ENCODE data around the gene RB1.

The RB1 gene

DNA sequence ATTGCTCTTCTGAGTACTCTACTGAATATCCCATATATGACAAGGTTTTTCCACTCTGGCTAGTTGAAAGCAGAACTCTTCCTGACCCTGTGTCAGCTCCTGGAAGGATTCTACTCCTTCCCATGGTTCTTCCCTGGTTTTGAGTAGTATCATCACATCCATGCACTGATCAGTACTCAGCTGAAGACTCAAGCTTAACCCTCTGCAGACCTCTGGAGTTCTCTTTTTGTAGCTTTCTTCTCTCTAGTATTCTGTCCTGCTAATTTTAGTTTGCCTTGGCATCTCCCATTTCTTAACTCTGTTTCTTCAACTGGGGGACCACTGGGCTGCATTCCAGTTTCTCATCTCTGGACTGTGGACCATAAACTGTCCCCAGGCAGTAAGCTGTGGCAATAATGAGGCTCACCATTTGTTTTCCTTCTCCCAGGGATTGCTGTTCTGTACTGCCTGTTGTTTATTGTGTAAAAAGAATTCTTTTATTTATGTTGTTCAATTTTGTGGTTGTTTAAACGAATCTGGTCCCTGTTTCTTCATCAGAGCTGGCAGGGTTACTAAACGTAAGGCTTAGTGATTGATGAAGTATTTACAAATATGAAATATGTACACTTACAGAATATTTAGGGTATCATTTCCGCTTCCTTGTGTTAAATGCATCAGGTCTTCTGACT, 89.6 kb downstream of the RB1 start:
- Mint-ChIP-seq H3K27ac (no peak overlapping the region), H3K36me3 (ENCODE audit: insufficient read depth) (peaks cover 5% of the 10 kb centered on the region), H3K9me3 (peaks cover 0 to 7% of the 10 kb centered on the region in 2 donors), H3K4me3 (no peak overlapping the region), H3K4me1 (ENCODE audit: low read depth in 2 of 2) (peaks cover 11 to 12% of the 10 kb centered on the region in 2 donors), H3K27me3 (no peaks in the 10 kb centered on the region)
- ATAC-seq (replicated peaks) (no peak), DNase-seq (no peak)

- peaks cover 5% of the 10 kb centered on the region for H3K36me3 Mint-ChIP-seq (ENCODE audit: insufficient read depth)
- peak overlapping the region in 1 of 2 donors; percentile 57 for H3K27ac Mint-ChIP-seq
- H3K4me1 Mint-ChIP-seq (ENCODE audit: low read depth in 2 of 2), result peaks cover 11 to 15% of the 10 kb centered on the region in 2 donors
- H3K27me3 Mint-ChIP-seq, result no peaks in the 10 kb centered on the region
- H3K4me3 Mint-ChIP-seq, result no peak overlapping the region
- ATAC-seq (replicated peaks), result no peak
- H3K9me3 Mint-ChIP-seq, result peaks cover 0 to 7% of the 10 kb centered on the region in 2 donors
- no peak for DNase-seq
Observed at GRCh38 chr13:48393698-48394085, 90.1 kb downstream of the RB1 start.

DNA sequence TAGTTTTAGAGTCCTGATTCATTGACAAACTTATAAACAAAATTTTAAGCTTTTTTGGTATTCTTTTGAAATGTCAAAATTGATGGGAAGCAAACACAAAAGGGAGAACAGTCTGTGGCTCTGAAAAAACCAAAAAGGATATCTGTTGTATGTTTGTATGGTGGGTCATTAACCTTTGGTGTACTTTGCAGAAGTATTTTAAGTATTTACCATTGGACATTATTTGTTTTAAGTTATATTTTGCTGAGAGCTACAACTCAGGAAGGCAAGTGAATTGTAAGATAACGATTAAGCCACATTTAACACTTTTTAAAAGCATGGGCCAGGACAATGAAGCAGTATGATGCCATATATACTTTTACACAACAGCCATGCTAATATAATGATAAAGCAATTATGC, 94.2 kb downstream of the RB1 start:
- Mint-ChIP-seq H3K4me1 (ENCODE audit: low read depth in 2 of 2) (peaks cover 21 to 25% of the 10 kb centered on the region in 2 donors), H3K27me3 (no peaks in the 10 kb centered on the region), H3K9me3 (peaks cover 0 to 7% of the 10 kb centered on the region in 2 donors), H3K4me3 (no peak overlapping the region), H3K36me3 (ENCODE audit: insufficient read depth) (no peaks in the 10 kb centered on the region), H3K27ac (no peak overlapping the region)
- no peak for ATAC-seq (replicated peaks)
- DNase-seq, result no peak

GRCh38 chr13:48398450-48399095, 95.0 kb downstream of the RB1 start:
- Mint-ChIP-seq H3K27me3 (no peaks in the 10 kb centered on the region), H3K4me3 (no peak overlapping the region), H3K36me3 (ENCODE audit: insufficient read depth) (peaks cover 6% of the 10 kb centered on the region), H3K4me1 (ENCODE audit: low read depth in 2 of 2) (peaks cover 27% of the 10 kb centered on the region in 2 donors), H3K9me3 (peaks cover 0 to 7% of the 10 kb centered on the region in 2 donors), H3K27ac (peak overlapping the region; percentile 85 to 86)
- ATAC-seq (replicated peaks), result no peak
- DNase-seq, result no peak

GRCh38 chr13:48400090-48400694, 96.6 kb downstream of the RB1 start:
- H3K27ac Mint-ChIP-seq, result peak overlapping the region; percentile 63 to 86

GRCh38 chr13:48400850-48401291, 97.3 kb downstream of the RB1 start:
- DNase-seq, result no peak

More at GRCh38 chr13:48400090-48400694, 96.6 kb downstream of the RB1 start:
- Mint-ChIP-seq H3K4me3 (no peak overlapping the region), H3K36me3 (ENCODE audit: insufficient read depth) (peaks cover 6% of the 10 kb centered on the region), H3K27me3 (no peaks in the 10 kb centered on the region), H3K9me3 (peaks cover 0 to 6% of the 10 kb centered on the region in 2 donors), H3K4me1 (ENCODE audit: low read depth in 2 of 2) (peaks cover 34 to 42% of the 10 kb centered on the region in 2 donors)
- ATAC-seq (replicated peaks) (no peak), DNase-seq (no peak)

GRCh38 chr13:48401480-48401879, 97.9 kb downstream of the RB1 start:
- DNase-seq (no peak), ATAC-seq (replicated peaks) (no peak)
- Mint-ChIP-seq H3K36me3 (ENCODE audit: insufficient read depth) (peaks cover 6% of the 10 kb centered on the region), H3K4me1 (ENCODE audit: low read depth in 2 of 2) (peaks cover 39 to 55% of the 10 kb centered on the region in 2 donors), H3K27ac (peak overlapping the region; percentile 63 to 86), H3K9me3 (no peaks in the 10 kb centered on the region), H3K27me3 (no peaks in the 10 kb centered on the region), H3K4me3 (peak overlapping the region in 1 of 2 donors; percentile 71)

More at GRCh38 chr13:48400850-48401291, 97.3 kb downstream of the RB1 start:
- peak; percentile 27 for ATAC-seq (replicated peaks)
- Mint-ChIP-seq H3K27me3 (no peaks in the 10 kb centered on the region), H3K9me3 (no peaks in the 10 kb centered on the region), H3K4me1 (ENCODE audit: low read depth in 2 of 2) (peaks cover 37 to 49% of the 10 kb centered on the region in 2 donors), H3K27ac (peak overlapping the region; percentile 63 to 86), H3K4me3 (peak overlapping the region; percentile 32 to 71), H3K36me3 (ENCODE audit: insufficient read depth) (peaks cover 6% of the 10 kb centered on the region)

DNA sequence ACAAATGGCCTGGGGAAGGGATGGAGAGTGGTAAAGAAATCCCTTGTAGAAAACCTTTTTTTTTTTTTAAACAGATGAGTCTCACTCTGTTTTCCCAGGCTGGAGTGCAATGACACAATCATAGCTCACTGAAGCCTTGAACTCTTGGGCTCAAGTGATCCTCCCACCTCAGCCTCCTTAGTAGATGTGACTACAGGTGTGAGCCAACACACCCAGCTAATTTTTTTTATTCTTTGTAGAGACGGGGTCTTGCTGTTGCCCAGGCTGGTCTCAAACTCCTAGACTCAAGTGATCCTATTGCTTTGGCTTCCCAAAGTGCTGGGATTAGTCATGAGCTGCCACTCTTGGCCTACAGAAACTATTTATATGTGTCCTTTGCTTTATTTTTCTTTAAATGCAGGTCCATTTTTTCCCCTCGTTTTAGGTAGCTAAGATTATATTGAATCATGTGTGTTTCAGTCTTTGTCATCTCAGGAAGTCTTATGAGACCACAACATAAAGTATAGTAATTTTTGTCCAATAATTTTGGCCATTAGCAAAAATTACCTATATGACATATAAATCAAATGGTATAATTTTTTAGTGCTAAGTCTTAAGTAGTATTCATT, 98.9 kb downstream of the RB1 start:
- ATAC-seq (replicated peaks) (no peak), DNase-seq (no peak)
- Mint-ChIP-seq H3K36me3 (ENCODE audit: insufficient read depth) (peaks cover 6% of the 10 kb centered on the region), H3K27me3 (no peaks in the 10 kb centered on the region), H3K4me1 (ENCODE audit: low read depth in 2 of 2) (peaks cover 38 to 62% of the 10 kb centered on the region in 2 donors), H3K27ac (peak overlapping the region; percentile 78 to 87), H3K9me3 (no peaks in the 10 kb centered on the region), H3K4me3 (peak overlapping the region; percentile 34 to 67)

- H3K27ac Mint-ChIP-seq, result peak overlapping the region; percentile 78 to 87
- DNase-seq, result peak in 2 of 3 experiments; percentile 22 to 27
Observed at GRCh38 chr13:48403151-48403631, 99.6 kb downstream of the RB1 start.

DNA sequence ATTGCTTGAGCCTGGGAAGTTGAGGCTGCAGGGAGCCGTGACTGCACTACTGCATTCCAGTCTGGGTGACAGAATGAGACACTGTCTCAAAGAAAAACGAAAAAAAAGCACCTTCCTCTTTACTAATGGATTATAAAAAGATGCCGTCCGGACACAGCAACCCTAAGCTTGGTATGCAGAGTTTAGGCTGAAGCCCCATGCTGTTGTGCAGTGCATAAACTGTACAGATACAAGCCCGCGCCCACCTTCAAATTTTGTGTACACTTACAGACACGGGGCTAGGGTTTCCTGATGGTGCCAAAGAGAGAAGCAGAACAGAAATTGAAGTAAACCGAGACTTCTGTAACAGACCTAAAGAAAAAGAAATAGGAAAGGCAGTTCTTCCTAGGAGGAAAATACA, 100.4 kb downstream of the RB1 start:
- Mint-ChIP-seq H3K27me3 (no peaks in the 10 kb centered on the region), H3K36me3 (ENCODE audit: insufficient read depth) (peaks cover 8% of the 10 kb centered on the region), H3K4me1 (ENCODE audit: low read depth in 2 of 2) (peaks cover 35 to 66% of the 10 kb centered on the region in 2 donors), H3K4me3 (peak overlapping the region; percentile 63 to 67), H3K9me3 (no peaks in the 10 kb centered on the region), H3K27ac (peak overlapping the region; percentile 78 to 87)
- ATAC-seq (replicated peaks) (no peak), DNase-seq (no peak)

More at GRCh38 chr13:48403151-48403631, 99.6 kb downstream of the RB1 start:
- Mint-ChIP-seq H3K27me3 (no peaks in the 10 kb centered on the region), H3K4me3 (peak overlapping the region; percentile 63 to 67), H3K4me1 (ENCODE audit: low read depth in 2 of 2) (peaks cover 37 to 64% of the 10 kb centered on the region in 2 donors), H3K36me3 (ENCODE audit: insufficient read depth) (peaks cover 6% of the 10 kb centered on the region), H3K9me3 (no peaks in the 10 kb centered on the region)
- ATAC-seq (replicated peaks), result peak; percentile 95

DNA sequence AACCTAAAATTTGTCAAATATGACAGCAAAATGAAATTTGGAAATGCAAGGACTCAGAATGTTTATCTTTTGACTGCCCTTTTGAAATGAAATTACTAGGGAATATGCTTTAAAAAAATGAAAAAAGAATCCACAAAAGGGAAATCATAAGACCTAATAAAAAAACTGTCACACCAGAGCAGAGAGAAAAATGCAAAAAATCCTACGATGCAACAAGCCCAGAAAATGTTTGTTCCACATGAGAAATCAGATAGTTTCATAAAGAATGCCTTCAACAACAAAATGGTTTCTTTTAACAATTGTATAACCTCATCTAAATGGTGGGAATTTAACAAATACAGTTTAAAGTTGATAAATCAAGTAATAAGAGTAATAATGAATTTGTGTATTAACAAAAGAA, 101.4 kb downstream of the RB1 start:
- Mint-ChIP-seq H3K4me3 (no peak overlapping the region), H3K27me3 (no peaks in the 10 kb centered on the region), H3K4me1 (ENCODE audit: low read depth in 2 of 2) (peaks cover 32 to 63% of the 10 kb centered on the region in 2 donors), H3K27ac (peak overlapping the region; percentile 78 to 87), H3K36me3 (ENCODE audit: insufficient read depth) (peaks cover 15% of the 10 kb centered on the region), H3K9me3 (no peaks in the 10 kb centered on the region)
- ATAC-seq (replicated peaks) (no peak), DNase-seq (no peak)

- Mint-ChIP-seq H3K27ac (peak overlapping the region; percentile 81 to 84), H3K36me3 (ENCODE audit: insufficient read depth) (peaks cover 19% of the 10 kb centered on the region), H3K4me3 (no peak overlapping the region), H3K27me3 (no peaks in the 10 kb centered on the region), H3K9me3 (no peaks in the 10 kb centered on the region), H3K4me1 (ENCODE audit: low read depth in 2 of 2) (peaks cover 28 to 63% of the 10 kb centered on the region in 2 donors)
- ATAC-seq (replicated peaks) (no peak), DNase-seq (no peak)
Observed at GRCh38 chr13:48405875-48406274, 102.3 kb downstream of the RB1 start.

- Mint-ChIP-seq H3K4me1 (ENCODE audit: low read depth in 2 of 2) (peaks cover 16 to 54% of the 10 kb centered on the region in 2 donors), H3K27ac (peak overlapping the region; percentile 84 to 93)
Observed at GRCh38 chr13:48410199-48410598, 106.6 kb downstream of the RB1 start.

More at GRCh38 chr13:48410199-48410598, 106.6 kb downstream of the RB1 start:
- ATAC-seq (replicated peaks) (peak; percentile 43), DNase-seq (no peak)
- H3K36me3 Mint-ChIP-seq (ENCODE audit: insufficient read depth), result peaks cover 19% of the 10 kb centered on the region
- no peaks in the 10 kb centered on the region for H3K9me3 Mint-ChIP-seq
- H3K27me3 Mint-ChIP-seq, result no peaks in the 10 kb centered on the region
- H3K4me3 Mint-ChIP-seq, result peak overlapping the region; percentile 89 to 93

Measured in effector memory CD8-positive, alpha-beta T cell (primary cell).